NCI-H146 treated with DMSO at 0.1 percent for 48 hours (cell line): ENCODE results near the gene JAZF1.

Experiments
- DNase-seq: peaks from one replicate; lab custom pipeline; 2025; ENCODE audit not compliant: unreplicated experiment; lab: John Stamatoyannopoulos, UW

JAZF1 gene

DNA sequence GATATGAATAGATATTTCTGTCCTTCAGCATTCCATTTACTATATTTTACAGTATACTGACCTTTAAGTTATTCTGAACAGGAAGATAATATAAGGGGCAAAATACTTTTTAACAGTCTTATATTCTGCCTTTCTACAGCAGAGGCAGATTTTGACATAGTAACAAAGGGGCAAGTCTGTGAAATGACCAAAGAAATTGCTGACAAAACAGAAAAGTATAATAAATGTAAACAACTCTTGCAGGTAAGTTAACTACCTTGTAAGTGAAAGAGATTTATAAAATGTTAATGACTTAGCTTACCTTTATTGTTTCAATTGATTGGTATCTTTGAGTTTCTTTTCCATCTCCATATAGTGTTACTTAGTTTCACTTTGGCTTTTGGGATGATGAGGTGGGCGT lies 384.6 kb downstream of the JAZF1 start:
- no peak for DNase-seq

- DNase-seq: no peak
These were observed 386.8 kb downstream of the JAZF1 start for GRCh38 chr7:27793780-27794179.

DNA sequence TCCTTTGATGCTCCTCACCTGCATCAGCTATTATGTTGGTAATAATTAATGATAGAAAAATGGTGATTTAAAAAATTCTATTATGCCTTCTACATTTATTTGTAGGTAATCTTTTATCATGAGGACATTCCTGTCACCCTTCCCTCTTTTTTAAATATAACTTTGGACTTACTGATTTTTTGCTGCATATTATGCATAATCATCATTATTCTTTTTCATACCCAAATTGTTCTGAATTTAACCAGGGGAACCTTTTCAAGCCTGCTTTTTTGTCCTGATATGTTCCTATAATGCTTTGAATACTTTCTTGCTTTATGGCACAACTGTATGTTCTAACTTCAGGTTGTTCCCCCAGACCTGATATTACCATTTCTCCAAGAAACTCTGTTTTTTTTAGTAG lies 392.2 kb downstream of the JAZF1 start:
- no peak for DNase-seq

GRCh38 chr7:27784399-27785053 lies 396.1 kb downstream of the JAZF1 start:
- no peak for DNase-seq

- no peak for DNase-seq
These were observed 397.7 kb downstream of the JAZF1 start for GRCh38 chr7:27782849-27783248.

DNA sequence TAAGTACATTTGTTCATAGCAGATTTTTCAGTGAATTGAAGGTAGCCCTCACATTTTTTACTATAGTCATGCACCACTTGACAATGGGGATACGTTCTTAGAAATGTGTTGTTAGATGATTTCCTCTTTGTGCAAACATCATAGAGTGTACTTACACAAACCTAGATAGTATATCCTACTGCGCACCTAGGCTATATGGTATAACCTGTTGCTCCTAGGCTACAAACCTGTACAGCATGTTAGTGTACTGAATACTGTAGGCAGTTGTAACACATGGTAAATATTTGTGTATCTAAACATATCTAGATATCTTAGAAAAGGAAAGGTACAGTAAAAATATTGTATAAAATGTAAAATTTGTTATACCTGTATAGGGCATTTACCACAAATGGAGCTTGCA lies 399.4 kb downstream of the JAZF1 start:
- DNase-seq: no peak
